GM06990 (cell line): ENCODE data around the gene RBM28.

ENCODE experiments used
- DNase-seq: peaks from one replicate; pipeline ENCODE4 v3.0.0-alpha.2; 2011; ENCODE audit not compliant: insufficient read length; ENCODE audit errors: extremely low read depth
- H3K27me3 ChIP-seq: replicated peaks from 2 replicates; pipeline ENCODE4 v1.6.0; 2011; ENCODE audit warnings: low read length; ENCODE audit not compliant: control insufficient read depth, insufficient read depth
- H3K36me3 ChIP-seq: 2 replicates; pipeline ENCODE4 v1.5.1; 2011; ENCODE audit warnings: low read length; ENCODE audit not compliant: control insufficient read depth, insufficient read depth
- H3K4me3 ChIP-seq: replicated peaks from 2 replicates; pipeline ENCODE4 v1.5.1; 2011; ENCODE audit warnings: low read depth, mild to moderate bottlenecking, control low read depth, low read length
- CTCF ChIP-seq: IDR thresholded peaks from 2 replicates; pipeline ENCODE4 v1.5.1; 2011; ENCODE audit warnings: low read length, control low read depth, mild to moderate bottlenecking, inconsistent platforms; ENCODE audit not compliant: insufficient read depth, poor library complexity, severe bottlenecking

RBM28 gene

GRCh38 chr7:128260069-128260795 is 83.5 kb downstream of the RBM28 start:
- no peaks in the 10 kb centered on the region for H3K36me3 ChIP-seq
- H3K4me3 ChIP-seq, result no peak overlapping the region
- DNase-seq, result no peak
- no peaks in the 10 kb centered on the region for H3K27me3 ChIP-seq
- no peak for TF ChIP-seq CTCF

- no peak for TF ChIP-seq CTCF
- no peak for DNase-seq
- Histone ChIP-seq H3K27me3 (no peaks in the 10 kb centered on the region), H3K4me3 (no peak overlapping the region), H3K36me3 (no peaks in the 10 kb centered on the region)
Observed at GRCh38 chr7:128259131-128260061, 84.3 kb downstream of the RBM28 start.

- no peaks in the 10 kb centered on the region for H3K36me3 ChIP-seq
- no peaks in the 10 kb centered on the region for H3K27me3 ChIP-seq
- TF ChIP-seq CTCF, result no peak
- DNase-seq, result no peak
- no peak overlapping the region for H3K4me3 ChIP-seq
Observed at GRCh38 chr7:128257458-128257857, 86.2 kb downstream of the RBM28 start.

- DNase-seq, result no peak
Observed at GRCh38 chr7:128255271-128255670, 88.4 kb downstream of the RBM28 start.

GRCh38 chr7:128254470-128254869 is 89.2 kb downstream of the RBM28 start:
- no peak overlapping the region for H3K4me3 ChIP-seq
- no peaks in the 10 kb centered on the region for H3K36me3 ChIP-seq
- DNase-seq, result no peak
- TF ChIP-seq CTCF, result no peak
- H3K27me3 ChIP-seq, result no peaks in the 10 kb centered on the region

More at GRCh38 chr7:128255271-128255670, 88.4 kb downstream of the RBM28 start:
- Histone ChIP-seq H3K4me3 (no peak overlapping the region), H3K27me3 (no peaks in the 10 kb centered on the region), H3K36me3 (no peaks in the 10 kb centered on the region)
- no peak for TF ChIP-seq CTCF
